Tibial nerve (tissue), 4 donors: ENCODE results near the gene MCU. TPM values are rescaled to one million over a fixed set of nuclear protein-coding genes. Genes with fewer than 3 reads are reported as not detected.
A peak's percentile ranks its signal among the peaks of the same experiment; 100 is the strongest.

ENCODE experiments used
- DNase-seq, 2 donors: peaks; one replicate each; pipeline ENCODE4 v3.0.0-alpha.2; 2019; ENCODE audit warnings: low spot score in 2 of 2
- H3K27ac ChIP-seq, 4 donors: fragments of 200-600 bp; sonication (generic) in 3 of 4; one replicate each; pipeline ENCODE4 v1.5.1; 2017 to 2019; ENCODE audit warnings: mild to moderate bottlenecking in 1 of 4
- H3K27me3 ChIP-seq, 2 donors: fragments of 200-600 bp; sonication (generic) in 1 of 2; one replicate each; pipeline versions ENCODE4 v1.5.1 to v1.6.0; 2017 to 2019
- H3K36me3 ChIP-seq, 3 donors: fragments of 200-600 bp; sonication (generic); one replicate each; pipeline ENCODE4 v1.5.1; 2018 to 2019
- H3K4me1 ChIP-seq, 4 donors: fragments of 200-600 bp; sonication (generic) in 3 of 4; one replicate each; pipeline ENCODE4 v1.5.1; 2017 to 2019
- H3K4me3 ChIP-seq, 4 donors: fragments of 200-600 bp; sonication (generic) in 3 of 4; one replicate each; pipeline ENCODE4 v1.5.1; 2017 to 2019; ENCODE audit warnings: mild to moderate bottlenecking in 1 of 4, moderate library complexity in 1 of 4
- H3K9me3 ChIP-seq, 4 donors: fragments of 200-600 bp; sonication (generic) in 3 of 4; one replicate each; pipeline ENCODE4 v1.5.1; 2017 to 2019
- CTCF ChIP-seq, 5 experiments: fragments of 200-600 bp in 3 of 5; fragments of 450-650 bp in 2 of 5; sonication (generic) in 3 of 5; IDR thresholded peaks; one replicate each; pipeline ENCODE4 v1.5.1; 2016 to 2019; ENCODE audit warnings: antibody characterized with exemption in 5 of 5, mild to moderate bottlenecking in 3 of 5, moderate library complexity in 2 of 5
- EP300 ChIP-seq, 2 donors: sonication (generic); formaldehyde crosslinking; IDR thresholded peaks; one replicate each; pipeline ENCODE4 v1.6.1; 2017; ENCODE audit warnings: antibody characterized with exemption in 2 of 2, mild to moderate bottlenecking in 1 of 2
- POLR2A ChIP-seq, 2 donors: fragments of 450-650 bp; IDR thresholded peaks; one replicate each; pipeline ENCODE4 v1.6.1; 2017; ENCODE audit warnings: antibody characterized with exemption in 2 of 2, mild to moderate bottlenecking in 2 of 2, moderate library complexity in 2 of 2
- WGBS, 2 donors: methylation state at CpG; one replicate each; pipeline ENCODE4 v1.1.5; 2018; 5-methylcytosine and 5-hydroxymethylcytosine counted together
- total RNA-seq, 4 donors: library from RNA; depleted of rRNA; stranded (reverse); fragments of >200 nt; gene quantifications; one replicate each; pipeline ENCODE4 v1.1.0, GENCODE V29; 2016

Gene MCU
- total RNA-seq, 4 donors from 2014 or later = 6.7 to 16.4 (median 14.2) TPM

- H3K4me3 ChIP-seq = no peak overlapping the region
- no peaks in the 10 kb centered on the region for H3K27me3 ChIP-seq
- H3K9me3 ChIP-seq = no peaks in the 10 kb centered on the region
- no peak for TF ChIP-seq EP300 (IDR thresholded peaks at IDR 0.05)
- no peak overlapping the region for H3K27ac ChIP-seq
- DNase-seq = no peak
- peaks cover 2 to 47% (median 4%) of the 10 kb centered on the region in 4 donors for H3K4me1 ChIP-seq
- no peaks in the 10 kb centered on the region for H3K36me3 ChIP-seq
These were observed 136.4 kb downstream of the MCU start for GRCh38 chr10:72828294-72828693.

- H3K27me3 ChIP-seq = no peaks in the 10 kb centered on the region
- H3K36me3 ChIP-seq = no peaks in the 10 kb centered on the region
- 63 to 65% methylated on average over 2 of the region's 2 CpGs for WGBS, 2 donors
These were observed 138.7 kb downstream of the MCU start for GRCh38 chr10:72830625-72831024.

GRCh38 chr10:72831696-72832409, 139.9 kb downstream of the MCU start:
- WGBS, 2 donors = 60 to 67% methylated on average over 8 of the region's 8 CpGs
- H3K4me3 ChIP-seq = peak overlapping the region in 1 of 4 donors; percentile 15
- H3K36me3 ChIP-seq = no peaks in the 10 kb centered on the region
- no peaks in the 10 kb centered on the region for H3K27me3 ChIP-seq
- DNase-seq = no peak
- no peak for TF ChIP-seq POLR2A (IDR thresholded peaks at IDR 0.05)
- TF ChIP-seq CTCF (IDR thresholded peaks at IDR 0.05) = no peak
- no peak for TF ChIP-seq EP300 (IDR thresholded peaks at IDR 0.05)
- H3K27ac ChIP-seq = no peak overlapping the region
- H3K9me3 ChIP-seq = no peaks in the 10 kb centered on the region
- H3K4me1 ChIP-seq = peaks cover 3 to 50% (median 7%) of the 10 kb centered on the region in 4 donors

More at GRCh38 chr10:72830625-72831024, 138.7 kb downstream of the MCU start:
- Histone ChIP-seq H3K27ac (no peak overlapping the region), H3K4me1 (peaks cover 3 to 51% (median 7%) of the 10 kb centered on the region in 4 donors), H3K4me3 (no peak overlapping the region), H3K9me3 (no peaks in the 10 kb centered on the region)
- DNase-seq = no peak
- TF ChIP-seq EP300 (IDR thresholded peaks at IDR 0.05) (no peak), POLR2A (IDR thresholded peaks at IDR 0.05) (no peak), CTCF (IDR thresholded peaks at IDR 0.05) (no peak)

GRCh38 chr10:72832701-72833100, 140.8 kb downstream of the MCU start:
- H3K4me1 ChIP-seq = peaks cover 3 to 49% (median 7%) of the 10 kb centered on the region in 4 donors
- DNase-seq = no peak
- no peak overlapping the region for H3K27ac ChIP-seq
- TF ChIP-seq EP300 (IDR thresholded peaks at IDR 0.05) (no peak), CTCF (IDR thresholded peaks at IDR 0.05) (no peak), POLR2A (IDR thresholded peaks at IDR 0.05) (no peak)
- H3K4me3 ChIP-seq = no peak overlapping the region
- H3K36me3 ChIP-seq = no peaks in the 10 kb centered on the region
- no peaks in the 10 kb centered on the region for H3K27me3 ChIP-seq
- no peaks in the 10 kb centered on the region for H3K9me3 ChIP-seq

- peak in 1 of 2 donors; percentile 72 for DNase-seq
- Histone ChIP-seq H3K4me1 (peaks cover 3 to 41% (median 7%) of the 10 kb centered on the region in 4 donors), H3K27ac (no peak overlapping the region), H3K27me3 (no peaks in the 10 kb centered on the region), H3K36me3 (no peaks in the 10 kb centered on the region), H3K9me3 (no peaks in the 10 kb centered on the region), H3K4me3 (no peak overlapping the region)
- WGBS, 2 donors = 69 to 74% methylated on average over 5 of the region's 5 CpGs
- no peak for TF ChIP-seq EP300 (IDR thresholded peaks at IDR 0.05)
- no peak for TF ChIP-seq POLR2A (IDR thresholded peaks at IDR 0.05)
- TF ChIP-seq CTCF (IDR thresholded peaks at IDR 0.05) = peak; percentile 41 to 79 (median 62)
These were observed 142.4 kb downstream of the MCU start for GRCh38 chr10:72834183-72834825.
